NCI-H2227 (cell line): ENCODE results near the gene ZDHHC22.
A peak's percentile ranks its signal among the peaks of the same experiment; 100 is the strongest.

Source experiments
- DNase-seq: peaks from one replicate; lab custom pipeline; 2025; ENCODE audit not compliant: unreplicated experiment; lab: John Stamatoyannopoulos, UW

The ZDHHC22 gene

GRCh38 chr14:77131206-77131605, 10.4 kb downstream of the ZDHHC22 start:
- DNase-seq = no peak

GRCh38 chr14:77130386-77130785, 11.2 kb downstream of the ZDHHC22 start:
- DNase-seq = no peak

- no peak for DNase-seq
These were observed 13.1 kb downstream of the ZDHHC22 start for GRCh38 chr14:77128414-77128891.

- DNase-seq = no peak
These were observed 15.1 kb downstream of the ZDHHC22 start for GRCh38 chr14:77126461-77126990.

- DNase-seq = no peak
These were observed 15.7 kb downstream of the ZDHHC22 start for GRCh38 chr14:77125823-77126325.

- peak; percentile 25 for DNase-seq
These were observed 16.2 kb downstream of the ZDHHC22 start for GRCh38 chr14:77125281-77125801.

GRCh38 chr14:77124345-77125280, 17.0 kb downstream of the ZDHHC22 start:
- peak; percentile 86 for DNase-seq

GRCh38 chr14:77123381-77124325, 17.9 kb downstream of the ZDHHC22 start:
- DNase-seq = peak; percentile 46

GRCh38 chr14:77122526-77123125, 19.0 kb downstream of the ZDHHC22 start:
- DNase-seq = no peak

- DNase-seq = peak; percentile 58
These were observed 20.5 kb downstream of the ZDHHC22 start for GRCh38 chr14:77120771-77121743.

GRCh38 chr14:77119851-77120250, 21.7 kb downstream of the ZDHHC22 start:
- DNase-seq = no peak

GRCh38 chr14:77116172-77116817, 25.3 kb downstream of the ZDHHC22 start:
- no peak for DNase-seq

GRCh38 chr14:77114609-77115008, 27.0 kb downstream of the ZDHHC22 start:
- DNase-seq = no peak

GRCh38 chr14:77113644-77114043, 27.9 kb downstream of the ZDHHC22 start:
- DNase-seq = peak; percentile 45

- DNase-seq = no peak
These were observed 30.6 kb downstream of the ZDHHC22 start for GRCh38 chr14:77111021-77111420.

GRCh38 chr14:77110286-77110685, 31.3 kb downstream of the ZDHHC22 start:
- no peak for DNase-seq

GRCh38 chr14:77109656-77110055, 31.9 kb downstream of the ZDHHC22 start:
- DNase-seq = no peak

GRCh38 chr14:77108753-77109152, 32.8 kb downstream of the ZDHHC22 start:
- no peak for DNase-seq

GRCh38 chr14:77107228-77107627, 34.4 kb downstream of the ZDHHC22 start:
- no peak for DNase-seq
